ENCODE results near the gene BAD.

- TF ChIP-seq CTCF (IDR thresholded peaks at IDR 0.05), result no peak
- no peak for TF ChIP-seq EZH2 (IDR thresholded peaks at IDR 0.05; ENCODE audit: borderline replicate concordance, insufficient read depth, low read depth, low read length, poor library complexity, severe bottlenecking)
Observed at GRCh38 chr11:64232967-64233315, 51.5 kb downstream of the BAD start.

Measured in B cell (primary cell).